ENCODE results near the gene AP1S2. TPM values are rescaled to one million over a fixed set of nuclear protein-coding genes. Genes with fewer than 3 reads are reported as not detected.
A peak's percentile ranks its signal among the peaks of the same experiment; 100 is the strongest.

Gene AP1S2
- total RNA-seq, 2 donors from 2014 or later: 133 to 220 TPM

DNA sequence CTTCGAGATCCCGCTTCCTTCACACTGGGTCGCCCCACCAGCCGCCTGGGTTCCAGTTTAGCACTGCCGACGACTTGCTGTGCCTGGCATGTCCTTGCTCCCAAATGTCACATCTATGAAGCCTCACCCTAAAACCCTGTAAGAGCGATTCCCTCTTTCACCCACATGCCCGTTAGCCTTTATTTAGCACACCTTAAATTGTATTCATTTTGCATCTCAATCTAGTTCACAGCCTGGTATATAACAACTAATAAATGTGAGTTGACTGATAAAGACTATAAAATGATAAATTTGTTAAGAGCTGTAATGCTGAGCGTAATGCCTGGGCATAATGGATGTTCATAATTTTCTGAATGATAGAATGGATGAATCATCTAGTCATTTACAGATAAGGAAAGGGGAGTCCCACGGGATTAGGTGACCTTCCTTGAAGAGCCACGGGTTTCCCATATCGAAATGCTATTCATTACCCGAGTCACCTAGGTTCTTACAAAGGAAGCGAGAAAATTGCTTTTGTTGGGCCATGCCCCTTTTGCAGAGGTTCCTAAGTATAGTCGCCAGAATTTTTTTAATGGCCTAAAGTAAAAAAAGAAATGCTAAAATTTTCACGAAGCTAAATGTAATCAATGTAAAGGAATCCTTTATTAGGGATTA is 1.1 kb upstream of the AP1S2 start:
- peak overlapping the region; percentile 47 for H3K9ac ChIP-seq (ENCODE audit: extremely low read depth, low read length, poor library complexity, severe bottlenecking)
- peaks cover 17% of the 10 kb centered on the region for H3K36me3 ChIP-seq (ENCODE audit: control insufficient read depth, insufficient read depth, low read length)
- H3K9me3 Mint-ChIP-seq: peaks cover 2% of the 10 kb centered on the region
- H3K27ac Mint-ChIP-seq: peak overlapping the region; percentile 98
- WGBS, 2 experiments (ENCODE audit: insufficient coverage in 1 of 2, insufficient read length in 1 of 2): 10 to 24% methylated on average over 8 to 15 of the region's 16 CpGs
- H3K27ac ChIP-seq (ENCODE audit: low read depth, low read length): no peak overlapping the region
- H3K4me3 ChIP-seq (ENCODE audit: low read length): peak overlapping the region; percentile 91
- TF ChIP-seq, protein P1, sequence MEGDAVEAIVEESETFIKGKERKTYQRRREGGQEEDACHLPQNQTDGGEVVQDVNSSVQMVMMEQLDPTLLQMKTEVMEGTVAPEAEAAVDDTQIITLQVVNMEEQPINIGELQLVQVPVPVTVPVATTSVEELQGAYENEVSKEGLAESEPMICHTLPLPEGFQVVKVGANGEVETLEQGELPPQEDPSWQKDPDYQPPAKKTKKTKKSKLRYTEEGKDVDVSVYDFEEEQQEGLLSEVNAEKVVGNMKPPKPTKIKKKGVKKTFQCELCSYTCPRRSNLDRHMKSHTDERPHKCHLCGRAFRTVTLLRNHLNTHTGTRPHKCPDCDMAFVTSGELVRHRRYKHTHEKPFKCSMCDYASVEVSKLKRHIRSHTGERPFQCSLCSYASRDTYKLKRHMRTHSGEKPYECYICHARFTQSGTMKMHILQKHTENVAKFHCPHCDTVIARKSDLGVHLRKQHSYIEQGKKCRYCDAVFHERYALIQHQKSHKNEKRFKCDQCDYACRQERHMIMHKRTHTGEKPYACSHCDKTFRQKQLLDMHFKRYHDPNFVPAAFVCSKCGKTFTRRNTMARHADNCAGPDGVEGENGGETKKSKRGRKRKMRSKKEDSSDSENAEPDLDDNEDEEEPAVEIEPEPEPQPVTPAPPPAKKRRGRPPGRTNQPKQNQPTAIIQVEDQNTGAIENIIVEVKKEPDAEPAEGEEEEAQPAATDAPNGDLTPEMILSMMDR (conservative IDR thresholded peaks at IDR 0.05): no peak
- peaks cover 5% of the 10 kb centered on the region for H3K4me1 ChIP-seq (ENCODE audit: control insufficient read depth, insufficient read depth, low read length)
- peak overlapping the region; percentile 90 for H3K4me3 Mint-ChIP-seq
- peaks cover 4% of the 10 kb centered on the region for H3K27me3 Mint-ChIP-seq (ENCODE audit: insufficient read depth)
- peaks cover 18% of the 10 kb centered on the region for H3K36me3 Mint-ChIP-seq (ENCODE audit: low read depth)
- peaks cover 36% of the 10 kb centered on the region for H3K4me1 Mint-ChIP-seq
- no peaks in the 10 kb centered on the region for H3K27me3 ChIP-seq (ENCODE audit: control insufficient read depth, insufficient read depth, low read length, poor library complexity, severe bottlenecking)
- DNase-seq: no peak
- no peaks in the 10 kb centered on the region for H3K9me3 ChIP-seq (ENCODE audit: control insufficient read depth, low read length)

DNA sequence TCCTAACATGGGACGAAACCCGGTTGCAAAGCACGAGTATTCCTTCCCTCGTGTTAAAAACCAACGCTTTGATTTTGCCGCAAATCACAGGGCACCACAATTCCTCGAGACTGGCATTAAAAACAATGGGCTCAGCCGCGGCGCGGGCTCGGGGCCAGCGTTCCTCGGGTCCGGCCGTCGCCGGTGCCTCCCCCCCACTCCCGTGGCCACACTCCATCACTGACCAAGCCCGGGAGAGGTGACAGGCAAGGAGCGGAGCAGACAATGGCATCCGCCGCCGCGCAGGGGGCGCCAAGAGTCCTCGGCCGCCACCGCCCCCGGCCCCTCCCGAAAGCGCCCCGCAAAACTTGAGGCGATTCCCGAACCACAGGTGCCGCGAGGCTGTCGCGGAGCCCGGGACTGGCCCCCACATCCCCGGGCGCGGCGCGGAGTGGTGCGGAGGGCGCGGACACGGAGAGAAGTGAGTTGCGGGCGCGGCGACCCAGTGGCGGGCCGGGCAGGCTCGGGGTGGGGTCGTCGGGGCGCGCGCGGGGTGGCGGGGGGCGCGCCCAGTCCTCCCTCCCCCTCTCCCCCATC is 445 bp downstream of the AP1S2 start:
- Histone ChIP-seq H3K27me3 (ENCODE audit: control insufficient read depth, insufficient read depth, low read length, poor library complexity, severe bottlenecking) (no peaks in the 10 kb centered on the region), H3K36me3 (ENCODE audit: control insufficient read depth, insufficient read depth, low read length) (peaks cover 24% of the 10 kb centered on the region), H3K4me1 (ENCODE audit: control insufficient read depth, insufficient read depth, low read length) (peaks cover 7% of the 10 kb centered on the region), H3K9ac (ENCODE audit: extremely low read depth, low read length, poor library complexity, severe bottlenecking) (peak overlapping the region; percentile 69), H3K27ac (ENCODE audit: low read depth, low read length) (peak overlapping the region; percentile 73), H3K9me3 (ENCODE audit: control insufficient read depth, low read length) (no peaks in the 10 kb centered on the region), H3K4me3 (ENCODE audit: low read length) (peak overlapping the region; percentile 97)
- Mint-ChIP-seq H3K4me3 (peak overlapping the region; percentile 90), H3K27me3 (ENCODE audit: insufficient read depth) (peaks cover 4% of the 10 kb centered on the region), H3K4me1 (peaks cover 49% of the 10 kb centered on the region), H3K27ac (peak overlapping the region; percentile 3), H3K9me3 (no peaks in the 10 kb centered on the region), H3K36me3 (ENCODE audit: low read depth) (peaks cover 26% of the 10 kb centered on the region)
- peak; percentile 85 for DNase-seq
- whole genome bisulfite sequencing, 2 experiments (ENCODE audit: insufficient coverage in 1 of 2, insufficient read length in 1 of 2): 0% methylated on average over 11 to 48 of the region's 65 CpGs
- TF ChIP-seq, protein P1 (conservative IDR thresholded peaks at IDR 0.05): peak; percentile 68

DNA sequence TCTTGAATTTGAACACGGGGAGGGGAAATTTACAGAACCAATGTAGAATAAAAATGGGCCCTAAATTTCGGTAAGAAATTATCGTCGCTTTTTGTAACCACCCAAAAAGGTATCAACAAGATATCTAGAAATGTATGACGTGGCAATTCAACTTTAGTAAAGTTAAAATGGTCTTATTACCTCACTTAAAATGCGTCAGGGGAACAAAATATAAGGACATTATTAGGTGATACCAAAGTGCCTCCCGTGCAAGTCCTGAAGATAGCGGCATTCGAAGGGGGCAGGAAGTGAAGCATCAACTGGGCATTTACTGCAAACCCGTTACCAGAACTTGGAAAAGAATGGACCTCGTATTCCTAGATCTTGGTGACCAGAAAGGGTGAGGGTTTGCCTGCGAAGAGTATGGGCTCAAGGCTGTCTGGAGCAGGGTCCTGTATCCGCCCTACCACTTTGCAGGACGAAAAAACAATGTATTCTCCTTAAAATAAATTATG is 980 bp downstream of the AP1S2 start:
- H3K4me3 Mint-ChIP-seq: peak overlapping the region; percentile 90
- H3K4me1 ChIP-seq (ENCODE audit: control insufficient read depth, insufficient read depth, low read length): peaks cover 7% of the 10 kb centered on the region
- peak; percentile 52 for DNase-seq
- H3K27me3 Mint-ChIP-seq (ENCODE audit: insufficient read depth): peaks cover 4% of the 10 kb centered on the region
- TF ChIP-seq, protein P1 (conservative IDR thresholded peaks at IDR 0.05): no peak
- peak overlapping the region; percentile 69 for H3K9ac ChIP-seq (ENCODE audit: extremely low read depth, low read length, poor library complexity, severe bottlenecking)
- peaks cover 29% of the 10 kb centered on the region for H3K36me3 Mint-ChIP-seq (ENCODE audit: low read depth)
- H3K4me3 ChIP-seq (ENCODE audit: low read length): peak overlapping the region; percentile 97
- H3K27ac Mint-ChIP-seq: peak overlapping the region; percentile 3
- peaks cover 53% of the 10 kb centered on the region for H3K4me1 Mint-ChIP-seq
- H3K9me3 ChIP-seq (ENCODE audit: control insufficient read depth, low read length): no peaks in the 10 kb centered on the region
- peaks cover 26% of the 10 kb centered on the region for H3K36me3 ChIP-seq (ENCODE audit: control insufficient read depth, insufficient read depth, low read length)
- H3K9me3 Mint-ChIP-seq: no peaks in the 10 kb centered on the region
- WGBS, 2 experiments (ENCODE audit: insufficient coverage in 1 of 2, insufficient read length in 1 of 2): 0 to 1% methylated on average over 7 to 11 of the region's 14 CpGs
- H3K27ac ChIP-seq (ENCODE audit: low read depth, low read length): no peak overlapping the region
- no peaks in the 10 kb centered on the region for H3K27me3 ChIP-seq (ENCODE audit: control insufficient read depth, insufficient read depth, low read length, poor library complexity, severe bottlenecking)

All from endodermal cell (in vitro differentiated cells).